Upper lobe of right lung (tissue), 1 donor: ENCODE data around the gene RAD51B. TPM values are rescaled to one million over a fixed set of nuclear protein-coding genes. Genes with fewer than 3 reads are reported as not detected.
A peak's percentile ranks its signal among the peaks of the same experiment; 100 is the strongest.

Experiments used
- ATAC-seq: fragments of 200-7000 bp; cut with Tn5 transposase; one replicate; pipeline ENCODE4 v1.9.1; 2020; ENCODE audit warnings: mild to moderate bottlenecking, moderate library complexity
- DNase-seq: peaks from one replicate; pipeline ENCODE4 v3.0.0-alpha.2; 2020
- H3K27ac ChIP-seq: fragments of 200-600 bp; one replicate; pipeline ENCODE4 v1.8.0; 2022
- H3K27me3 ChIP-seq: fragments of 200-600 bp; one replicate; pipeline ENCODE4 v1.8.0; 2022; ENCODE audit warnings: mild to moderate bottlenecking
- H3K36me3 ChIP-seq: fragments of 200-600 bp; one replicate; pipeline ENCODE4 v1.8.0; 2022
- H3K4me1 ChIP-seq: fragments of 200-600 bp; one replicate; pipeline ENCODE4 v1.8.0; 2022
- H3K4me3 ChIP-seq: fragments of 200-600 bp; one replicate; pipeline ENCODE4 v1.8.0; 2022; ENCODE audit warnings: mild to moderate bottlenecking
- H3K9me3 ChIP-seq: fragments of 200-600 bp; one replicate; pipeline ENCODE4 v1.8.0; 2022
- intact Hi-C: fragments of 100-400 bp; cut with DNase I; formaldehyde crosslinking; loops from one replicate; pipeline ENCODE4 v1.11.0; 2022
- total RNA-seq: library from RNA; stranded (reverse); fragmentation: NEBNext Ultra II Directional; extraction: Animal tissue kit (Norgen Biotek cat#: 25700); gene quantifications from one replicate; pipeline ENCODE4 v1.2.1, GENCODE V29; 2021
- TF ChIP-seq, protein P1 (sequence below): fragments of 200-600 bp; IDR thresholded peaks from one replicate; pipeline ENCODE4 v1.8.0; 2022; ENCODE audit warnings: antibody characterized with exemption
- donor health status: DM: no; HTN: yes; CAD: no; lungs with severe emphysema.

The RAD51B gene
- total RNA-seq, 1 donor from 2014 or later: 11.5 TPM

DNA sequence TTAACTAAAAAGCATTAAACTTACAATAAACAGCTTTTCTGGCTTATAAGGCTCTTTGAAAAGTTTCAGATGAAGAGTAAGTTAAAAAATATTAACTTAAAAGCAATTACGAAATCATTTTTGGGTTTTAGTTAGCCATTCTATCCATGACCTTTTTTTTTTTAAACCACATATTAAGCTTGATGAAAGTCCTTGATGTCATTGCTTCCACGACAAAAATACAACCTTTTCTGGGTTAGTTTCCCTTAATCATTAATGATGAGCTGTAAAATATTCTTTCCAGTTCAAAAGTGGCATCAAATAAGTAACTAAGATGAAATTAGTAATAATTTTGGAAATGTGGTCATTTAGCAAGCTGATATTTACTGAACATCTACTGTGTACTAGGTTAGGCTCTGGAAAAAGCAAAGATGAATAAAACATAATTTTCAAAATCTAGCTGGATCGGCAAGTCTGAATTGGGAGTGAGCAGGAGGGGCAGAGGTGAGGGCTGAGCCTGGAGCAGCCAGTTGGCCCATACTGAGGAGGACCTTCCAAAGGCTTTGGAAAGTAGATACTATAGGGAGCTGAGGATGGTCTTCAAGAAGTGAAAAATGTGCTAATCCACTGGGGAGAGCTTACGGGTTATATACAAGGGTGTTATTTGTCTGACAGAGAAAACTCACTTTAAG is 628.1 kb downstream of the RAD51B start:
- Histone ChIP-seq H3K27me3 (no peaks in the 10 kb centered on the region), H3K9me3 (no peaks in the 10 kb centered on the region), H3K4me1 (peaks cover 6% of the 10 kb centered on the region), H3K27ac (no peak overlapping the region), H3K4me3 (no peak overlapping the region), H3K36me3 (no peaks in the 10 kb centered on the region)
- TF ChIP-seq, protein P1, sequence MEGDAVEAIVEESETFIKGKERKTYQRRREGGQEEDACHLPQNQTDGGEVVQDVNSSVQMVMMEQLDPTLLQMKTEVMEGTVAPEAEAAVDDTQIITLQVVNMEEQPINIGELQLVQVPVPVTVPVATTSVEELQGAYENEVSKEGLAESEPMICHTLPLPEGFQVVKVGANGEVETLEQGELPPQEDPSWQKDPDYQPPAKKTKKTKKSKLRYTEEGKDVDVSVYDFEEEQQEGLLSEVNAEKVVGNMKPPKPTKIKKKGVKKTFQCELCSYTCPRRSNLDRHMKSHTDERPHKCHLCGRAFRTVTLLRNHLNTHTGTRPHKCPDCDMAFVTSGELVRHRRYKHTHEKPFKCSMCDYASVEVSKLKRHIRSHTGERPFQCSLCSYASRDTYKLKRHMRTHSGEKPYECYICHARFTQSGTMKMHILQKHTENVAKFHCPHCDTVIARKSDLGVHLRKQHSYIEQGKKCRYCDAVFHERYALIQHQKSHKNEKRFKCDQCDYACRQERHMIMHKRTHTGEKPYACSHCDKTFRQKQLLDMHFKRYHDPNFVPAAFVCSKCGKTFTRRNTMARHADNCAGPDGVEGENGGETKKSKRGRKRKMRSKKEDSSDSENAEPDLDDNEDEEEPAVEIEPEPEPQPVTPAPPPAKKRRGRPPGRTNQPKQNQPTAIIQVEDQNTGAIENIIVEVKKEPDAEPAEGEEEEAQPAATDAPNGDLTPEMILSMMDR: no peak
- ATAC-seq (no peak), DNase-seq (no peak)
- intact Hi-C loops: no loop called here

DNA sequence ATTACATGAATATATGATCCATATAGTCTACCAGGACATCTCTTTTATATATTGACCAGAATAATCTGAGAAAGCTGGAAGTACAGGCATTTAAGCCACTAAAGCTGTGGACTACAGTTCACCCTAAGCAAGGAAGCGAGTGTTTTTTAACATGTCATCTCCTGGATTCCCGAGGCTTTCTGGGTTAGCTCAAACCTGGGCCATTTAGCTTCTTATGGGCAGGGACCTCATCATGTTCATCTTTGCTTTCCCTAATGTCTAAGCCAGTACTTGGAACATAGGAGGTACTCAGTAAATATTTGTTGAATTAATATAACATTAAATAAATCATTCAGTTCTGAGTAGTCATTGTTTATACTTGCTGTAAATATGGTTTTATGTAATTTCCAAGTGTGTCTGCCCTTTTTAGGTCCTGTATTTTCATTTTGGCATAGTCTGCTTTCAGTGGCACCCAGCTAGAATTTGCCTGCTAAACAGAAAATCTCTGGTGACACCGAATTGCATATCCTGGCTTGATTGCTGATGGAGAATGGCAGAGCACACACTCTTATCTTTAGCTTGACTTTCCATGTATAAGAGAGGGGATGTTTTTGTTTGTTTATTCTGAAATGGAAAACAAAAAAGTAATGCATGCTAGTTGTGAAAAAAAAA is 628.8 kb downstream of the RAD51B start:
- Histone ChIP-seq H3K36me3 (no peaks in the 10 kb centered on the region), H3K4me3 (no peak overlapping the region), H3K27me3 (no peaks in the 10 kb centered on the region), H3K9me3 (no peaks in the 10 kb centered on the region), H3K4me1 (peaks cover 6% of the 10 kb centered on the region), H3K27ac (no peak overlapping the region)
- intact Hi-C loops: no loop called here
- ATAC-seq (no peak), DNase-seq (no peak)
- TF ChIP-seq, protein P1: no peak

GRCh38 chr14:68449561-68450181 is 630.1 kb downstream of the RAD51B start:
- Histone ChIP-seq H3K4me3 (no peak overlapping the region), H3K27me3 (no peaks in the 10 kb centered on the region), H3K27ac (no peak overlapping the region), H3K36me3 (no peaks in the 10 kb centered on the region), H3K9me3 (no peaks in the 10 kb centered on the region), H3K4me1 (peaks cover 4% of the 10 kb centered on the region)
- ATAC-seq (no peak), DNase-seq (no peak)
- TF ChIP-seq, protein P1: no peak
- intact Hi-C loops: no loop called here

DNA sequence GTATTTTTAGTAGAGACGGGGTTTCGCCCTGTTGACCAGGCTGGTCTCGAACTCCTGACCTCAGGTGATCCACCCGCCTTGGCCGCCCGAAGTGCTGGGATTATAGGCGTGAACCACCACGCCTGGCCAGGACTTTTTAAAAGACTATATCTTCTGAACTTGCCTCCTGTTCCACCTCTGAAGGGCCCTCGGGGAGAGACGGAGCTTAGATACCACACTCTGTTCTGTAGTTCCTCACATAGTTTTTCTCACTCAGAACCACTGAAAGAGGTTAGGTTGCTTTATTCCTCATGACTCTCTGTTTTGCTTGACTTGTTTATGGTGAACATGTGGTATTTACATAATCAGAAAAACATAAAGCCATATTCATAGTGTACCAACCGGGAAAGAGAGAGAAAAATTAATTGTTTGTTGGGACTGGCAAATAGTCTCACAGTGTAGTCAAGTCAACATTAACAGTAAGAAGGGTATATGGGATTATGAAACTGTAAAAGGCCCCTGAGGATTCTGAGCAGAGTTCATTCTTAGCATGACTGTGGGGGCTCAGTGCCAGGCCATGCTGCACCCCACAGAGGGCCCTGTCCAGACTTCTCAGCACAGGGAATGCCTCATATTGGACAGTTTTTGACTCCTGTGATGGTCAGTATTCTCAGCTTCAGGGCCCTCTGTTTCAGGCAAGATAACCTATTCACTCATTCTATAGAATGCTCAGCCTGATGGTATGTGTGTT is 631.0 kb downstream of the RAD51B start:
- H3K27ac ChIP-seq: no peak overlapping the region

GRCh38 chr14:68451696-68452373 is 632.3 kb downstream of the RAD51B start:
- peak; percentile 28 for ATAC-seq
- H3K4me3 ChIP-seq: no peak overlapping the region
- DNase-seq: no peak
- no peaks in the 10 kb centered on the region for H3K9me3 ChIP-seq
- intact Hi-C loops: no loop called here
- no peaks in the 10 kb centered on the region for H3K27me3 ChIP-seq
- no peaks in the 10 kb centered on the region for H3K36me3 ChIP-seq
- TF ChIP-seq, protein P1: no peak
- no peak overlapping the region for H3K27ac ChIP-seq
- no peaks in the 10 kb centered on the region for H3K4me1 ChIP-seq

More for the DNA sequence above, 631.0 kb downstream of the RAD51B start:
- no peak overlapping the region for H3K4me3 ChIP-seq
- intact Hi-C loops: no loop called here
- no peaks in the 10 kb centered on the region for H3K27me3 ChIP-seq
- H3K9me3 ChIP-seq: no peaks in the 10 kb centered on the region
- H3K4me1 ChIP-seq: no peaks in the 10 kb centered on the region
- ATAC-seq (no peak), DNase-seq (no peak)
- TF ChIP-seq, protein P1: no peak
- no peaks in the 10 kb centered on the region for H3K36me3 ChIP-seq
